Eye (tissue), 1 donor: ENCODE data around the gene DACH1.
A peak's percentile ranks its signal among the peaks of the same experiment; 100 is the strongest.

Source experiments
- DNase-seq: peaks from one replicate; pipeline ENCODE4 v3.0.0-alpha.2; 2015

DACH1 gene

GRCh38 chr13:71540098-71540497 is 326.9 kb downstream of the DACH1 start:
- DNase-seq, result peak; percentile 40

GRCh38 chr13:71536201-71536600 is 330.8 kb downstream of the DACH1 start:
- DNase-seq, result no peak

GRCh38 chr13:71524613-71525304 is 342.2 kb downstream of the DACH1 start:
- DNase-seq, result peak; percentile 59

GRCh38 chr13:71524245-71524612 is 342.8 kb downstream of the DACH1 start:
- DNase-seq, result no peak

- DNase-seq, result no peak
These were observed 344.0 kb downstream of the DACH1 start for GRCh38 chr13:71522941-71523526.

GRCh38 chr13:71517004-71517403 is 350.0 kb downstream of the DACH1 start:
- DNase-seq, result no peak

- no peak for DNase-seq
These were observed 350.5 kb downstream of the DACH1 start for GRCh38 chr13:71516521-71516920.

- no peak for DNase-seq
These were observed 351.3 kb downstream of the DACH1 start for GRCh38 chr13:71515744-71516038.

GRCh38 chr13:71514900-71515743 is 351.9 kb downstream of the DACH1 start:
- no peak for DNase-seq

GRCh38 chr13:71513411-71514033 is 353.5 kb downstream of the DACH1 start:
- DNase-seq, result peak; percentile 68

- DNase-seq, result no peak
These were observed 363.2 kb downstream of the DACH1 start for GRCh38 chr13:71503781-71504180.

- no peak for DNase-seq
These were observed 367.0 kb downstream of the DACH1 start for GRCh38 chr13:71499944-71500514.

GRCh38 chr13:71499235-71499634 is 367.8 kb downstream of the DACH1 start:
- no peak for DNase-seq

- no peak for DNase-seq
These were observed 373.8 kb downstream of the DACH1 start for GRCh38 chr13:71493189-71493588.

- DNase-seq, result no peak
These were observed 374.6 kb downstream of the DACH1 start for GRCh38 chr13:71492346-71492871.

- no peak for DNase-seq
These were observed 376.0 kb downstream of the DACH1 start for GRCh38 chr13:71491010-71491409.

GRCh38 chr13:71489041-71489440 is 378.0 kb downstream of the DACH1 start:
- DNase-seq, result no peak

- DNase-seq, result no peak
These were observed 378.8 kb downstream of the DACH1 start for GRCh38 chr13:71488201-71488600.

- no peak for DNase-seq
These were observed 381.1 kb downstream of the DACH1 start for GRCh38 chr13:71485913-71486312.

- DNase-seq, result no peak
These were observed 383.3 kb downstream of the DACH1 start for GRCh38 chr13:71483733-71484132.

- DNase-seq, result no peak
These were observed 385.5 kb downstream of the DACH1 start for GRCh38 chr13:71481501-71481900.

GRCh38 chr13:71481046-71481445 is 386.0 kb downstream of the DACH1 start:
- no peak for DNase-seq

- DNase-seq, result no peak
These were observed 389.3 kb downstream of the DACH1 start for GRCh38 chr13:71477735-71478134.
